Measurements from ENCODE around the gene CEP57L1.
"Not testable (repeated sequence)": the region's sequence is repeated elsewhere in the genome, so short reads cannot be mapped to it uniquely, and the experiment has no call there.

CEP57L1 gene

GRCh38 chr6:109182578-109182977 lies 87.3 kb downstream of the CEP57L1 start:
- DNase-seq = no peak

GRCh38 chr6:109183109-109183650 lies 87.9 kb downstream of the CEP57L1 start:
- DNase-seq = no peak

GRCh38 chr6:109184638-109185037 lies 89.3 kb downstream of the CEP57L1 start:
- DNase-seq = no peak

- no peak for DNase-seq
Observed at GRCh38 chr6:109186012-109186411, 90.7 kb downstream of the CEP57L1 start.

GRCh38 chr6:109187399-109188114 lies 92.2 kb downstream of the CEP57L1 start:
- DNase-seq = no peak

- DNase-seq = no peak
Observed at GRCh38 chr6:109188115-109188411, 92.8 kb downstream of the CEP57L1 start.

- not testable (repeated sequence) for DNase-seq
Observed at GRCh38 chr6:109191368-109191767, 96.1 kb downstream of the CEP57L1 start.

GRCh38 chr6:109192865-109193264 lies 97.6 kb downstream of the CEP57L1 start:
- no peak for DNase-seq

GRCh38 chr6:109194880-109195279 lies 99.6 kb downstream of the CEP57L1 start:
- no peak for DNase-seq

GRCh38 chr6:109197061-109197460 lies 101.8 kb downstream of the CEP57L1 start:
- DNase-seq = no peak

- DNase-seq = no peak
Observed at GRCh38 chr6:109202409-109203264, 107.3 kb downstream of the CEP57L1 start.

- no peak for DNase-seq
Observed at GRCh38 chr6:109204511-109204910, 109.2 kb downstream of the CEP57L1 start.

- DNase-seq = no peak
Observed at GRCh38 chr6:109212683-109213082, 117.4 kb downstream of the CEP57L1 start.

Measured in NCI-H226 (cell line).